ENCODE measurements around the gene IL26.
"Not testable (repeated sequence)": the region's sequence is repeated elsewhere in the genome, so short reads cannot be mapped to it uniquely, and the experiment has no call there.

IL26 gene

DNA sequence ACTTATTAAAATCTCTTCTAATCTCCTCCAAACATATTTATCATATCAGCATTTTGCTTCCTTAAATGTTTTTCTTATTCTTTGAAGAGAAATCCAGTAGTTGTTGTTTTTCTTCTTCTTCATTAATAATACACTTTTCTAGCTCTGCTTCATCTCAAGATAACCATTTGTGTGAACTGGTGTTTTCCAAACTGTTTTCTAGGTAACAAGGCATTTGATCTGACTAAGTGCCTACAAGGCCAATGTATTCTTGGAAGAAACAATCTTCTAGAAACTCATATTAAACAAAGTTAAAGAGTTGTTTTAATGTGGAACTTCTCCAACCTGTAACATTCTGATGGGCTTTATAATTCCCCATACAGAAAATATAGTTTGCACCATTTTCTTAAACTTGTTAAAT, 35.3 kb downstream of the IL26 start:
- DNase-seq, result no peak

DNA sequence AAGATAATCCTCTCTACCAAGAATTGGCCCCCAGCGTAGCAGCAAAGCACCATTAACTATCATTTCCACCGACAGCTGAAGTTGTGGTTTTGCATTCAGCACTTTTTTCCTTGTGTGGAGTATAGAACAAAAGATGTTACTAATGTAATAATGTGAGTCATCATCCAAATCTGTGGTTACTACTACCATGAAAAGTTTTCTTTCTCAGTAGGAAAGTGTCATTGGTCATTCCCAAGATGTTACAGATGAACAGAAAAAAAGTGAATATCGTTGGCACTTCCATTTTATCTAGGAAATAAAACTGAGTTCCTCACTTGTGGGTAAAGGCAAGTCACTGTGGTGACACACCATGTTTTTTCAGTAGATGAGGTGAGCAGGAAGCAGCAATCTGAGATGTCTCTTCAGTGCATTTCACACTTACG, 35.8 kb downstream of the IL26 start:
- peak; percentile 45 for DNase-seq

DNA sequence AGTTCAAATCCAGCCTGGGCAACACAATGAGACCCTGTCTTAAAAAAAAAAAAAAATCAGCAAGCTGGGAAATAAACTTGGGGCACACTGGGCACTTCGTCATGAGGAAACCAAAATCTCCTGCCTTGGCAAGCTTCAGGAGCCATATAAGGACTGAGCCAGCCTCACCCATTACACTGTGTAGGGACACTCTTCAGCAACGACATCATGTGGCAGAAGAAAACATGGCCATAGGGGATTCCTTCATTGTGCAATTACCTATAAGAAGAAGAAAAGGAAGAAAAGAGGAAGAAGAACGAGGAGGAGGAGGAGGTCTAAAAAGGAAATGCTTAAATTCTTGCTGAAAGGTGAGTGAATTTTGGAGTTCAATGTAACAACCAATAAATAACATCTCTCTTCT, 40.0 kb downstream of the IL26 start:
- no peak for DNase-seq

DNA sequence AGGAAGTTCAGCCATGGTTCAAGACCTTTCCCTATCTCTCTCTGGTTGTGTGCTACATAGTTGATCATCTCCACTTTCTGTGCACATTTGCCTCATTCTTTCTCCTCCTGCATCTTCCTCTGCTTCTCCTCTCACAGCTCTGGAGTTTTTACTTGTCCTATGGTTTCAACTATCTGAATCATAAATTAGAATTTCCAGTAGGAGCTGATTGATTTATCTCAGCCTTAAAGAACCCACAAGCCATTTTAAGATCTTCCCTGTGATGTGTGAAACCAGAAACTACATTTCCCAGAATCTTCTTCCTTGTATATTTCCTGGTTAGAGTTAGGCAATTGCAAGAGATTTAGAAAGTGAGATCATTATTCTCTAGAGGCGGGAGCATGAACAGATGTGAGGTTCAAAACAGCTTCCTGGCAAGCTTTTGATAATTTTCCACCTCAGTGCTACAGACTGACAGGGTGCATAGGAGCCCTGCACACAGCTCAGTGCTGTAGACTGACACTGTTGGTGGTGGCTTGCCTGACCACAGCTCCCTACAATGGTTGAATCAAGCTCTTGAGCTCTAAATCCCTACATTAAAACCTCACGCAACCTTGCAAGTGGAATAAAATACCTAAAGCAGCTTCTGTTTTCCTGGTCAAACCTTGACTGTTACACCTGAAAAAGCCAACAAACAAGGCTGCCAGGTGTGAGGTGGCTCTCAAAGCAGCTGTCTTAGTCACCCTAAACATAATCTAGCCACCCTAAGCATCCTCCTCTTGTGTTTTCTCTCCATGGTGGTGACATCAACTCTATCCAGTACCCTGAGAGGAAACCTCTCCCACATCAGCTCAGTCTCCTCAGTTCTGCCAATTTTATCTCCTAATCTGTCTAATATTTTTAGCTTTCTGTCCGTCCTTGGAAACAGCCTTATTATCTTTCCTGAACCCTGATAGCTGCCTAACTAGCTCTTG, 44.5 kb downstream of the IL26 start:
- DNase-seq, result peak; percentile 55

DNA sequence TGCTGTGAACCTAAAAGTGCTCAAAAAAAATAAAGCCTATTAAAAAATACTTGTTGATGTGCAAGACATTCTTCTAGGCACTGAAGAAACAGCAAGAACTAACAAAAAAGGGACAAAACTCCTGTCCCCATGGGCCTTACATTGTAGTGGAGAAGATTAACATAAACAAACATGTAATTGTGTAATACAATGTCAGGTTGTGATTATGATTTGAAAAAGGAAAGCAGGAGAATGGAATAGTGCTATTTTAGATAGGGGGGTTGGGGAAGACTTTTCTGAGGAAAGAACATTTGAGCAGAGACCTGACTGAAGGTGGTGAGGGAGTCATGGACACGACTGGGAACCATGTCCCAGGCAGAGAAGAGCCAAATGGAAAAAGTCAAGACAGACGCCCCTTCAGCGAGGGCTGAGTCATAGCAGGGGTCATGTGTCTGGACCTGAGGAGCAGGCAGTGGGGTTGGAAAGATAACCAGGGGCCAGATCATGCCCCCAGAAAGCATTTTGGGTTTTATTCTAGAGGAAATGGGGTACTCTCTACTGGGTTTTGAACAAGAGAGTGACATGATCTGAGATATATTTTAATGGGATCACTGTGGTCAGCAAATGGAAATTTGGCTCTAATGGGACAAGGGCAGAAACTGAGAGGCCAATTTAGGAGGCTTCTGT, 46.7 kb downstream of the IL26 start:
- no peak for DNase-seq

DNA sequence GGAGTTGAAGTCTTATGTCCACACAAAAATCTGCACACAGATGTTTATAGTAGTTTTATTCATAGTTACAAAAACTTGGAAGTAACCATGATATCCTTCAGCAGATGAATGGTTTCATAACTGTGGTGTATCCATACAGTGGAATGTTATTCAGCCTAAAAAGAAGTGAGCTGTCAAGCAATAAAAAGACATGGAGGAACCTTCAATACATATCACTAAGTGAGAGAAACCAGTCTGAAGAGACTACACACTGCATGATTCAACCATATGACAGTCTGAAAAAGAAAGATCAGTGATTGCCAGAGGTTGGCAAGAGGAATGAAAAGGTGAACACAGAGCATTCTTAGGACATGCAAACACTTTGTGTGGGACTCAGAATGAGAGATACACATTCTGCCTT, 47.4 kb downstream of the IL26 start:
- no peak for DNase-seq

DNA sequence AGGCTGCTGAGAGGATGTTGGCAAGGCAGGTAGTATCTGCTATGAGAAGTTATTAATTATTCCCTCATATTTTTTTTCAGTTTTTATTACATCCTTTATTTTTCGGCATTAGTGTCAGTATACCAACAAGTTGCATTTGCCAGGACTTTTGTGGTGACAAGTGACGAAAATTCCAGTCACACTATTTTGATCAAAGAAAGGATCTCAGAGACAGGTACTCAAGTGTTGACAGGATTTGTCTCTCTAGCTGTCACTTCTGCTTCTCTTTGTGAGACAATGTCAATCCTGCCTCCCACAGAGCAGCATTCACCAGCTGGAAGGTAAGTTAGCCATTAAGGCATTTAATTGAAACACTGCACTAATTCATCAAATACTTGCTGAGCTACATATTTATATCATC, 48.0 kb downstream of the IL26 start:
- no peak for DNase-seq

DNA sequence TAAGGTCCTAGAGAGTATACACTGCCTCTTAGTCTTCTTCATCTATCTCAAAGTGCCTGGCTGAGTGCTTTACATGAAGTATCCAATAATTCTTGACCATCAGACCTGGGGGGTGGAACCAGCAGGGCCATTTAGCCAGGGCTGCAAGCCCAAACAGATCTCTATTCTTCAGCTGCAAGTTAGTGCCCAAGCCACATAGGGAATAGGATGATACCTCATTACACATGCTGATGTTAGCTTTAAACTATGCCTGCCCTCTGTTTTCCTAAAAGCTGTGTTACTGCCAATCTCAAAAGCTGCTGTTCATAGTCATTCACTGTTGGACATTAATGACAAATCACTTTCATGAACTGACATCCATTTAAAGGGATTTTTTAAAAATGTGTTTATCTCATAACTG, 49.4 kb downstream of the IL26 start:
- DNase-seq, result no peak

DNA sequence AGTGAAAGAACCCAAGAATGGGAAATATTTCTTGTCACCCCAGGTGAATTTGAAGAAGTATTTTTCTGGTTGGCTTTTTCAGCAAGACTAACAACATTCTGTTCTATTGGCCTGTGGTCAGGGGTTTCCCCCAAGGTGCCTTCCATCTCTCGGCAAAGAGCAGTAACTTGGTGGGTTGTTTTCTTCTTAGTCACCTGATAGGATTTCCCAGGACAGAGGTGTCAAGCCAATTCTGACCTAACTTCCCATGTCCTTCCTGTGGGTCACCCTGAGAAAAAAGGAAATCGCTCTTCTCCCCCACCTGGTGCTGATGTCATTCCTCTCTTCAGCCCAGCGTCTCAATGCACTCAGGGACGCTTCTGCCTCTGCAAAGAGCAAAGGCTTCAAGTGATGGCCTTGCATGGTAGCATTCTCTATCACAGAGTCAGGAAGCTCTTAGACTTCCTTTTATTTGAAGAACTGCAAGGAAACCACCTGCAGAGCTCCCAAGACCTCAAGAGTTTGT, 50.0 kb downstream of the IL26 start:
- peak; percentile 81 for DNase-seq

DNA sequence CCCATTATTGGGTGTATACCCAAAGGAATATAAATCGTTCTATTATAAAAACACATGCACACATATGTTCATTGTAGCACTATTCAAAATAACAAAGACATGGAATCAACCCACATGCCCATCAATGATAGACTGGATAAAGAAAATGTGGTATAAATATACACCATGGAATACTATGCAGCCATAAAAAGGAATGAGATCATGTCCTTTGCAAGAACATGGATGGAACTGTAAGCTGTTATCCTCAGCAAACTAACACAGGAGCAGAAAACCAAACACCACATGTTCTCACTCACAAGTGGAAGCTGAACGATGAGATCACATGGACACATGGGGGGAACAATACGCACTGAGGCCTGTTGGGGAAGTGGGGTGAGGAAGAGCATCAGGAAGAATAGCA, 50.8 kb downstream of the IL26 start:
- DNase-seq, result not testable (repeated sequence)

DNA sequence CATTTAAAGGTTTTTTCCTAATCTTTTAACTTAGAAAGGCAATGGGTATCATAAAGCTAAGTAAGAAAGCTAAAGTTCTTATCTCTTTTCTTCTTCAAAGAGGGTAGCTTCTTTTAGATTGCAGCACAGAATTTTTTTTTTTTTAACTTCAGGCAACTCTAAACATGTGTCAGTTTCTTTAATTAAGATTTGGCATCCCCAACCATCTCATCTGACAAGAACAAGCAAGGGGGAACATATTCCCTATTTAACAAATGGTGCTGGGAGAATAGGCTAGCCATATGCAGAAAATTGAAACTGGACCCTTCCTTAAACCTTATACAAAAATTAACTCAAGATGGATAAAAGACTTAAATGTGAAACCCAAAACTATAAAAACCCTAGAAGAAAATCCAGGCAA, 51.8 kb downstream of the IL26 start:
- no peak for DNase-seq

DNA sequence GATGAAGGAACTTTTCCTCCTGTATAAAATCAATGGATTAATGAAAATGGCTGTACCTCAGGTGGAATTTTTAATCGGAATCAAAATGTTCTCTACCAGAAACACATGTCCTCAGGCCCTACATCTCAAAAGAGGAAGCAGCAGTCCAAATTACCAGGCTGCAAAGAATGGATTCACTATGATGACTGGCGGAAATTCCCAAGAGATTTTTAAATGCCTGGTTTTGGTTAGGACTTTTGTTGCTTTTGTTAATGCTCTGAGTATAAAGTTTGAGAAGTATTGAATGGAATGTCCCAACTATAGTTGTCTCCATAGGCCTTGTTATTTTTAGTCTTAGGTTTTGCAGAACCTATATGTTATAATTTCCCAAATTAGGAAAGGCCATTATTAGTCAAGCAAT, 54.9 kb downstream of the IL26 start:
- DNase-seq, result no peak

DNA sequence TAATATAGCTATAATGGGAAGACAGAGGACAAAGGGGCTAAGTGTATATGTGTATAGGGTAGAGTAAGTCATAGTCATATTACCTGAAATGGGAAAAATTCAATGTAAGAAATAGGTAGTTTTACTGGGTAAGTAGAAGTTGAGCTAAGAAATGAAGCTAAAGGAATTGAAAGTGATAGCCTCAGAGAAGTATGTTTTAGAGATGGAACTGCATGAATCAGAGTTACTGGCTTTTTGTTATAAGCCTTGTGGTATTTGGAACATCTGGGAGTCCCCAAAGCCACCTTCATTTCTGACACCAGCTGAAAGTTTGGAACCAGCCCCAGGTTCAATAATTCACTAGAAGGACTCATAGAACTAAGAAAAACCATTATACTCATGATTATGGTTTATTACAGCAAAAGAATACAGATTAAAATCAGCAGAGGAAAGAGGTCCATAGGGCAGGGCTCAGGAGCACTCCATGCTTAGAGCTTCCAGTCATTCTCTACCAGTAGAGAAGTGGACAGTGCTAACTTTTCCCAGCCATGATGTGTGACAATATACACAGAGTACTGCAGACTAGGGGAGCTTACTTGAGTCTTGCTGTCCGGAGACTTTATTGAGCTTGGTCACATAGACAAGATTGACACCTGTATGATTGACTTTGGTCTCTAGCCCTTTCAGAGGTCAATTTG, 56.3 kb downstream of the IL26 start:
- DNase-seq, result no peak

DNA sequence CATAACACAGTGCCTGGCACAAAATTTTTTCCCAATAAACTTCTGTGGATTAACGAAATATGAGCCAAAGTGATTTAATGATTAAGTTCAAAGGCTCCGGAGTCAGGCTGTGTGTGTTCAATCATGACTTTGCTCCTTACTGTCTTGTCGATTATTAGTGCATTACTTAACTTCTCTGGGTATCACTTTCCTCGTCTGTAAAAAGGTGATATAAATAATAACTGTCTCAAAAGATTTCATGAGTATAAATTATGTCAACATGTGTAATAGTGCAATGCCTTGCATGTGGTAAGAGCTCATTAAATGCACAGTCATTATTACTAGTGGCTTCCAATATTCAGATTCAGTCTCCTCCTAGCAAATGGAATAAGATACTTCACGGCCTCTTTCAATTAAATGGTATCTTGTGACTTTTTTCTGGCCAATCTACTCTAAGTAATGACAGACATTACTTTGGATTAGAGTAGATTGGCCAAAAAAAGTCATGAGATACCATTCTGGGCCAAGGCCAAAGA, 59.2 kb downstream of the IL26 start:
- no peak for DNase-seq

DNA sequence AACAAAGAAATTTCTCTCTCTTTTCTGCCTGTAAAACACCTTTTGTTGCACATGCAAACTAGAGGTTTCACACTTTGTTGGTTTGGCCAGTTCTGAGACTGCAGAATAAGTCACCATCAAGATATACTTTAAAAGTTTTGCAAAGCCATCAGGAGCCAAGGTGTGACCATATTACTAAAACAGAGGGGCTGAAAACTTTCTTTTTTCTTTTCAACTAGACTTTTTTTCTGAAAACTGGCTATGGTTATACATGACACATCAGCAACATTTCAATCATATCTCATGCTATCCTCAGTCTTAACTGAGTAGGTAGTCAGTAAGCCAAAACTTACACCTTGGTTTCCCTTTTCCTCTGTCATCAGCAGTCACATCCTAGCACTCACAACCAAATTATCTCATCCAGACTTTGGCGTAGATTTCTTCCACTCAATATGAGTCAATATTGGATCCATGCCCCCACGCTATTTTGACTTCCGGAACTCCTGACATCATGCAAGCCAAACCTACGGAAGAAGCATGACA, 62.0 kb downstream of the IL26 start:
- no peak for DNase-seq

DNA sequence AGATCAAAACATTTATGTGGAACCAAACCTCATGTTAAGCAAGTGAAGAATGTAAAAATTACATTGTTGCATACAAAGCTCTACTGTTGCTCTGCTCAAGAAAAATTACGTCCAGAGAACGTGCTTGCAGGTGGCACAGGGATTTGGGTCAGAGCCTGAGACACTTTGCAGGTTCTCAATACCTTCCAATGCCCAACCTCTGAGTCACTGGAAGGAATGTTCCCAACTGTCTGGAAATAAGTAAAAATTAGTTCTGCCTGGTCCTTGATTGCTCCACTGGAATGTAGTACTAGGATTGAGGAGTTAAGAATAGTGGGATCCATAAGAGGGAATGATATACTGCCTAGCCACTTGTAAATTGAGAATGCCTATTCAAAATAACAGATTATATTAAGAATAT, 63.2 kb downstream of the IL26 start:
- DNase-seq, result no peak

DNA sequence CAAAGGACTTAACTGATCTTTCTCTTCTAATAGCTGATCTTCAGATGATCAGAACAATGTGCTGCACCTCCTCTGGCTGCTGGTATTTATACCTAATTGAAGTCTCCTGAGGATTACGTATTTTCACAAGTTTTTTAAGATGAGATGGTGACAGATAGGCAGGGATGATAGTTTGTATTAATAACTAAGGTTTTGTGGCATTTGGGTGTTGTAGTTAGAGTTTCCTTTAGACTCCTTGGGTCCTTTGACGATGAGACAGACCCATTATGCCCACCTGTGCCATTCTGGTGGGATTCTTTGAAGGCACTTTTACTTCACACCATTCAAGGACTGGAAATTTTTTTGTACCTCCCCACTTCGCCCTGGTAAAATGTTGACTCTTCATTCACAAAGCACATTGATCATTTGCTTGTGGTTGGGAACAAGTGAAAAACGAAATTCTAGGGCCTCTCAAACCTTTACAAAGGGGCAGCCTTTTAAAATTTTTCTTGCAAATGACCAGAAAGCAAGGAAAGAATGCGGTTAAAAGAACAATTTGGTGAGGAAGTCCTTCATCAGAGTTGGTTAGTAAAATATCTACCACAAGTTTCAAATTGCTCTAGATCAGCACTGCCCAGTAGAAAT, 65.8 kb downstream of the IL26 start, which contains the start of gene IFNG:
TSS of gene IFNG (minus strand) at position 60 of the 624 bp plus-strand sequence. CDS start 125 bp downstream, outside the sequence.
- DNase-seq, result peak; percentile 56

DNA sequence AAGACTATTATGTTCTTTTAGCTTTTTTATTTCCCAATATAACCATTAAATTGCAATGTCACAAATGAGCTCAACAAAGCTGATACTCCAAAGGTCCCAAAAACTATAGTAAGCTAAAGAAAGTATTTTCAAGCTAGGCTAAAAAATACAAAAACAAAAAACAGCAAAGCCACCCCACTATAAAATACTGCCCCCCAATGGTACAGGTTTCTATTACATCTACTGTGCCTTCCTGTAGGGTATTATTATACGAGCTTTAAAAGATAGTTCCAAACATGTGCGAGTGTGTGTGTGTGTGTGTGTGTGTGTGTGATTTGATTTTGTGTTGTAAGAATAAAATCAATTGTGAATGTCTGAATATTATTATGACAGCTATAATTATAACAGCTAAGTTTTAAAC, 67.2 kb downstream of the IL26 start:
- DNase-seq, result peak; percentile 47

DNA sequence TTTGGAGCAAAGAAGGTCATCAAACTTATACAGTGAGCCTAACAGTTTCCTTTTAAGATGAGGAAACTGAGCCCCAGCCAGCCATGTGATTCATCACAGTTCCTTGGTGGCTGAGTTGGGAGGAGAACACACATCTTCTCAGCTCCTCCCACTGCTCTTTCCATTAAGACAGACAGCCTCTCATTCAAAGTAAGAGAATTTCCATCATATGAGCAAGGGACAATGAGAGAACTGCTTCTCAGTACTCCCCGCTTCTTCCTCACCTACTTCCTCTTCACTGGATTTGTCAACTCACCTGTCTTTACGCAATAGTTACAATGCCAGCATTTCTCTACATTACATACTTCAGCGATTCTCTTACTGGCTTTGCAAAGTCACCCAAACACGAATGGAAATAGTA, 68.2 kb downstream of the IL26 start:
- no peak for DNase-seq

DNA sequence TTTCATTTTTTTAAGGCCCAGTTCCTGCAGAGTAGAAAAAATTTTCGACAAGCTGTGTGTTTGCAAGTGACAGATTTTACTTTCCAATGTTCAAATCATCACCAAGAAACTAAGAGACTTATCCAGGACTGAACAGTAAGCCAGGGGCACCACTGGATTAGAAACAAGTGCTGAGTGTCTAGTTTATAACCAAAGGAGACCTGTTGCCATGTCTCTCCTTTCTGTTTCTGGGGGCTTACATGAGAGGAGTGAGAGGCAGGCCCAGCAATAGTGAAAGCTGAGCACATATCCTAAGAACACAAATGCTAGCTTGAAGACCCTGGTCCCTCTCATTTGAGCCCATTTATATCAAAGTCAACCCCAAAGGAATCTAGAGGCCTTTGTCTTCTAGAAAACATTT, 69.0 kb downstream of the IL26 start:
- no peak for DNase-seq

DNA sequence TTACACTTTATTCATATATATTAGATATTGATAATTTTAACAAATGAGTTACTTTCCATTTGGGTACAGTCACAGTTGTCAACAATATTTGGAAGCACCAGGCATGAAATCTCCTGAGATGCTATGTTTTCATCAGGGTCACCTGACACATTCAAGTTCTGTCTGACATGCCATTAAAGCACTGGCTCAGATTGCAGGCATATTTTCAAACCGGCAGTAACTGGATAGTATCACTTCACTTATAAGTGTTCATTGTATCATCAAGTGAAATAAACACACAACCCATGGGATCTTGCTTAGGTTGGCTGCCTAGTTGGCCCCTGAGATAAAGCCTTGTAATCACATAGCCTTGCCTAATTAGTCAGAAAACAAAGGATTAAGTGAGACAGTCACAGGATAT, 70.8 kb downstream of the IL26 start:
- DNase-seq, result no peak
